ACC112 (cell line): ENCODE data around the gene TBX4.
"Not testable (repeated sequence)": the region's sequence is repeated elsewhere in the genome, so short reads cannot be mapped to it uniquely, and the experiment has no call there.

Experiments
- H2AFZ ChIP-seq: fragments of 200-600 bp; sonication (generic); one replicate; pipeline ENCODE4 v1.6.0; 2017; ENCODE audit warnings: antibody characterized with exemption, low read length; ENCODE audit not compliant: unreplicated experiment
- H3K27ac ChIP-seq: fragments of 200-600 bp; sonication (generic); 2 replicates; pipeline ENCODE4 v1.5.1; 2014; ENCODE audit warnings: low read depth, mild to moderate bottlenecking, antibody characterized with exemption, low read length, moderate library complexity
- H3K27me3 ChIP-seq: fragments of 200-600 bp; sonication (generic); 2 replicates; pipeline ENCODE4 v1.6.1; 2014; ENCODE audit warnings: mild to moderate bottlenecking, antibody characterized with exemption, low read length, moderate library complexity, mixed read lengths; ENCODE audit not compliant: insufficient read depth
- H3K36me3 ChIP-seq: fragments of 200-600 bp; sonication (generic); 2 replicates; pipeline ENCODE4 v1.6.1; 2016; ENCODE audit warnings: mild to moderate bottlenecking, antibody characterized with exemption, low read length, moderate library complexity, mixed read lengths; ENCODE audit not compliant: insufficient read depth
- H3K4me1 ChIP-seq: fragments of 200-600 bp; sonication (generic); one replicate; pipeline ENCODE4 v1.6.1; 2016; ENCODE audit warnings: low read length, mixed read lengths; ENCODE audit not compliant: insufficient read depth, unreplicated experiment, control insufficient read depth
- H3K4me3 ChIP-seq: fragments of 200-600 bp; sonication (generic); 2 replicates; pipeline ENCODE4 v1.5.1; 2014; ENCODE audit warnings: mild to moderate bottlenecking, low read depth, low read length
- H3K79me2 ChIP-seq: fragments of 200-600 bp; sonication (generic); one replicate; pipeline ENCODE4 v1.6.0; 2016; ENCODE audit warnings: low read length; ENCODE audit not compliant: control insufficient read depth, unreplicated experiment, insufficient read depth

Gene TBX4

GRCh38 chr17:61449140-61449539 is 3.1 kb upstream of the TBX4 start:
- H3K4me1 ChIP-seq, H3K27ac ChIP-seq, H2AFZ ChIP-seq, H3K4me3 ChIP-seq, H3K36me3 ChIP-seq, H3K79me2 ChIP-seq: not testable (repeated sequence)
- peaks cover 49% of the 10 kb centered on the region for H3K27me3 ChIP-seq

- Histone ChIP-seq H3K36me3 (no peaks in the 10 kb centered on the region), H2AFZ (no peak overlapping the region), H3K4me1 (no peaks in the 10 kb centered on the region), H3K27me3 (peaks cover 53% of the 10 kb centered on the region), H3K27ac (no peak overlapping the region), H3K79me2 (no peaks in the 10 kb centered on the region), H3K4me3 (no peak overlapping the region)
Observed at GRCh38 chr17:61449707-61450640, 2.2 kb upstream of the TBX4 start.

GRCh38 chr17:61450641-61451537 is 1.3 kb upstream of the TBX4 start:
- no peaks in the 10 kb centered on the region for H3K79me2 ChIP-seq
- no peak overlapping the region for H3K27ac ChIP-seq
- H3K4me3 ChIP-seq: no peak overlapping the region
- H2AFZ ChIP-seq: no peak overlapping the region
- no peaks in the 10 kb centered on the region for H3K4me1 ChIP-seq
- H3K36me3 ChIP-seq: no peaks in the 10 kb centered on the region
- peaks cover 60% of the 10 kb centered on the region for H3K27me3 ChIP-seq

- no peaks in the 10 kb centered on the region for H3K36me3 ChIP-seq
- H3K4me3 ChIP-seq: peak overlapping the region; percentile 70
- peaks cover 65% of the 10 kb centered on the region for H3K27me3 ChIP-seq
- no peaks in the 10 kb centered on the region for H3K4me1 ChIP-seq
- peak overlapping the region; percentile 50 for H2AFZ ChIP-seq
- H3K79me2 ChIP-seq: no peaks in the 10 kb centered on the region
- H3K27ac ChIP-seq: no peak overlapping the region
Observed at GRCh38 chr17:61451538-61452300, 503 bp upstream of the TBX4 start.

GRCh38 chr17:61453566-61454380 is 1.6 kb downstream of the TBX4 start:
- H3K36me3 ChIP-seq: no peaks in the 10 kb centered on the region
- no peak overlapping the region for H3K27ac ChIP-seq
- peaks cover 81% of the 10 kb centered on the region for H3K27me3 ChIP-seq
- H3K4me3 ChIP-seq: no peak overlapping the region
- no peaks in the 10 kb centered on the region for H3K79me2 ChIP-seq
- H2AFZ ChIP-seq: no peak overlapping the region
- no peaks in the 10 kb centered on the region for H3K4me1 ChIP-seq

GRCh38 chr17:61454381-61455323 is 2.4 kb downstream of the TBX4 start:
- no peak overlapping the region for H3K4me3 ChIP-seq
- no peak overlapping the region for H3K27ac ChIP-seq
- H3K4me1 ChIP-seq: no peaks in the 10 kb centered on the region
- no peak overlapping the region for H2AFZ ChIP-seq
- no peaks in the 10 kb centered on the region for H3K79me2 ChIP-seq
- peaks cover 86% of the 10 kb centered on the region for H3K27me3 ChIP-seq
- no peaks in the 10 kb centered on the region for H3K36me3 ChIP-seq

GRCh38 chr17:61455324-61456060 is 3.3 kb downstream of the TBX4 start:
- H2AFZ ChIP-seq: no peak overlapping the region
- H3K27ac ChIP-seq: no peak overlapping the region
- H3K4me3 ChIP-seq: no peak overlapping the region
- H3K36me3 ChIP-seq: no peaks in the 10 kb centered on the region
- H3K27me3 ChIP-seq: peaks cover 90% of the 10 kb centered on the region
- H3K79me2 ChIP-seq: no peaks in the 10 kb centered on the region
- no peaks in the 10 kb centered on the region for H3K4me1 ChIP-seq

GRCh38 chr17:61456061-61456681 is 3.9 kb downstream of the TBX4 start:
- H3K36me3 ChIP-seq: no peaks in the 10 kb centered on the region
- no peak overlapping the region for H3K27ac ChIP-seq
- no peaks in the 10 kb centered on the region for H3K4me1 ChIP-seq
- H3K4me3 ChIP-seq: no peak overlapping the region
- peaks cover 90% of the 10 kb centered on the region for H3K27me3 ChIP-seq
- no peak overlapping the region for H2AFZ ChIP-seq
- H3K79me2 ChIP-seq: no peaks in the 10 kb centered on the region
